ENCODE measurements around the gene SYNE1.
"Not testable (repeated sequence)": the region's sequence is repeated elsewhere in the genome, so short reads cannot be mapped to it uniquely, and the experiment has no call there.

The SYNE1 gene

GRCh38 chr6:152094992-152095592 is 542.1 kb downstream of the SYNE1 start:
- DNase-seq (ENCODE audit: low spot score), result no peak

GRCh38 chr6:152094276-152094675 is 542.9 kb downstream of the SYNE1 start:
- no peak for DNase-seq (ENCODE audit: low spot score)

- no peak for DNase-seq (ENCODE audit: low spot score)
Measured at GRCh38 chr6:152093711-152094110, 543.5 kb downstream of the SYNE1 start.

- no peak for DNase-seq (ENCODE audit: low spot score)
Measured at GRCh38 chr6:152091851-152092341, 545.3 kb downstream of the SYNE1 start.

GRCh38 chr6:152091201-152091600 is 546.0 kb downstream of the SYNE1 start:
- DNase-seq (ENCODE audit: low spot score), result no peak

GRCh38 chr6:152089992-152090391 is 547.2 kb downstream of the SYNE1 start:
- no peak for DNase-seq (ENCODE audit: low spot score)

- no peak for DNase-seq (ENCODE audit: low spot score)
Measured at GRCh38 chr6:152087701-152088100, 549.5 kb downstream of the SYNE1 start.

- DNase-seq (ENCODE audit: low spot score), result no peak
Measured at GRCh38 chr6:152087096-152087495, 550.1 kb downstream of the SYNE1 start.

GRCh38 chr6:152086223-152086873 is 550.8 kb downstream of the SYNE1 start:
- no peak for DNase-seq (ENCODE audit: low spot score)

GRCh38 chr6:152085451-152085921 is 551.7 kb downstream of the SYNE1 start:
- DNase-seq (ENCODE audit: low spot score), result no peak

- DNase-seq (ENCODE audit: low spot score), result no peak
Measured at GRCh38 chr6:152078804-152079203, 558.4 kb downstream of the SYNE1 start.

- DNase-seq (ENCODE audit: low spot score), result no peak
Measured at GRCh38 chr6:152078001-152078400, 559.2 kb downstream of the SYNE1 start.

- not testable (repeated sequence) for DNase-seq (ENCODE audit: low spot score)
Measured at GRCh38 chr6:152076242-152076641, 560.9 kb downstream of the SYNE1 start.

GRCh38 chr6:152071843-152072242 is 565.3 kb downstream of the SYNE1 start:
- DNase-seq (ENCODE audit: low spot score), result no peak

Data from HuH-7 (cell line).